Esophagus squamous epithelium (tissue), 4 donors: ENCODE measurements around the gene CYP26B1.

Source experiments
- CTCF ChIP-seq, 6 experiments: fragments of 450-650 bp in 4 of 6; fragments of 200-600 bp in 2 of 6; sonication (generic) in 2 of 6; IDR thresholded peaks; one replicate each; pipeline ENCODE4 v1.5.1; 2016 to 2019; ENCODE audit warnings: antibody characterized with exemption in 6 of 6, mild to moderate bottlenecking in 4 of 6, moderate library complexity in 4 of 6
- POLR2A ChIP-seq, 4 donors: fragments of 450-650 bp; IDR thresholded peaks; one replicate each; pipeline ENCODE4 v1.6.1; 2017; ENCODE audit warnings: antibody characterized with exemption in 4 of 4, mild to moderate bottlenecking in 4 of 4, moderate library complexity in 3 of 4

- no peak for TF ChIP-seq POLR2A (IDR thresholded peaks at IDR 0.05)
- TF ChIP-seq CTCF (IDR thresholded peaks at IDR 0.05), result no peak
Observed at GRCh38 chr2:72097276-72097675, 50.4 kb downstream of the CYP26B1 start.
